H9 (cell line): ENCODE results near the gene UPK2. TPM values are rescaled to one million over a fixed set of nuclear protein-coding genes. Genes with fewer than 3 reads are reported as not detected.

Experiments
- DNase-seq: peaks from one replicate; pipeline ENCODE4 v3.0.0-alpha.2; 2017
- H2AFZ ChIP-seq: one replicate; pipeline ENCODE4 v1.6.1; 2013; ENCODE audit warnings: mild to moderate bottlenecking, low read length, control low read depth, moderate library complexity
- H2AK5ac ChIP-seq: 2 replicates; pipeline ENCODE4 v1.6.1; 2013; ENCODE audit warnings: low read length, control low read depth, mixed read lengths; ENCODE audit not compliant: insufficient read length
- H2BK120ac ChIP-seq: one replicate; pipeline ENCODE4 v1.6.1; 2013; ENCODE audit warnings: low read depth, mild to moderate bottlenecking, low read length, control low read depth, inconsistent platforms; ENCODE audit not compliant: poor library complexity, severe bottlenecking
- H2BK12ac ChIP-seq: 2 replicates; pipeline ENCODE4 v1.6.1; 2013; ENCODE audit warnings: low read length, control low read depth, mixed read lengths, low read depth; ENCODE audit not compliant: insufficient read length
- H2BK15ac ChIP-seq: 2 replicates; pipeline ENCODE4 v1.6.1; 2013; ENCODE audit warnings: low read depth, low read length, control low read depth
- H2BK20ac ChIP-seq: one replicate; pipeline ENCODE4 v1.6.1; 2013; ENCODE audit warnings: low read depth, mild to moderate bottlenecking, low read length, control low read depth, inconsistent platforms; ENCODE audit not compliant: poor library complexity, severe bottlenecking
- H2BK5ac ChIP-seq: 2 replicates; pipeline ENCODE4 v1.6.1; 2013; ENCODE audit warnings: low read length, control low read depth, mixed read lengths; ENCODE audit not compliant: insufficient read length
- H3K14ac ChIP-seq: 2 replicates; pipeline ENCODE4 v1.6.1; 2013; ENCODE audit warnings: low read length, control low read depth; ENCODE audit not compliant: insufficient read depth
- H3K18ac ChIP-seq: 2 replicates; pipeline ENCODE4 v1.6.1; 2013; ENCODE audit warnings: low read depth, mild to moderate bottlenecking, mixed read lengths, low read length, control low read depth; ENCODE audit not compliant: insufficient read length
- H3K23ac ChIP-seq: 2 replicates; pipeline ENCODE4 v1.6.1; 2013; ENCODE audit warnings: low read length, control low read depth, mixed read lengths, low read depth; ENCODE audit not compliant: insufficient read length
- H3K23me2 ChIP-seq: 2 replicates; pipeline ENCODE4 v1.6.1; 2013; ENCODE audit warnings: low read depth, mild to moderate bottlenecking, mixed read lengths, low read length, control low read depth; ENCODE audit not compliant: insufficient read length, poor library complexity, severe bottlenecking
- H3K27ac ChIP-seq: 2 replicates; pipeline ENCODE4 v1.5.1; 2013; ENCODE audit warnings: low read length, control low read depth, mixed read lengths, low read depth; ENCODE audit not compliant: insufficient read length
- H3K27me3 ChIP-seq: 2 replicates; pipeline ENCODE4 v1.6.1; 2013; ENCODE audit warnings: low read length, control low read depth, inconsistent platforms; ENCODE audit not compliant: insufficient read depth
- H3K4ac ChIP-seq: 2 replicates; pipeline ENCODE4 v1.6.1; 2013; ENCODE audit warnings: low read depth, mild to moderate bottlenecking, control low read depth, inconsistent platforms, low read length, moderate library complexity
- H3K4me1 ChIP-seq: 2 replicates; pipeline ENCODE4 v1.6.1; 2013; ENCODE audit warnings: low read length, control low read depth, inconsistent platforms; ENCODE audit not compliant: insufficient read depth
- H3K4me2 ChIP-seq: 2 replicates; pipeline ENCODE4 v1.6.1; 2013; ENCODE audit warnings: low read length, control low read depth, mixed read lengths; ENCODE audit not compliant: insufficient read length, insufficient read depth
- H3K56ac ChIP-seq: 2 replicates; pipeline ENCODE4 v1.6.1; 2013; ENCODE audit warnings: low read depth, mild to moderate bottlenecking, mixed read lengths, low read length, control low read depth; ENCODE audit not compliant: insufficient read length
- H3K79me1 ChIP-seq: 2 replicates; pipeline ENCODE4 v1.6.1; 2013; ENCODE audit warnings: low read depth, mild to moderate bottlenecking, moderate library complexity, low read length, control low read depth, inconsistent platforms; ENCODE audit not compliant: insufficient read depth, poor library complexity, severe bottlenecking
- H3K79me2 ChIP-seq: 2 replicates; pipeline ENCODE4 v1.6.1; 2013; ENCODE audit warnings: low read length, control low read depth, inconsistent platforms; ENCODE audit not compliant: insufficient read depth
- H3K9ac ChIP-seq: 2 replicates; pipeline ENCODE4 v1.6.1; 2013; ENCODE audit warnings: low read length, control low read depth, mixed read lengths; ENCODE audit not compliant: insufficient read length; ENCODE audit errors: extremely low read depth
- H3K9me3 ChIP-seq: one replicate; pipeline ENCODE4 v1.6.1; 2013; ENCODE audit warnings: low read depth, low read length, inconsistent platforms; ENCODE audit not compliant: control insufficient read depth
- H3T11ph ChIP-seq: one replicate; pipeline ENCODE4 v1.6.1; 2013; ENCODE audit warnings: mild to moderate bottlenecking, low read length, control low read depth, inconsistent platforms
- H4K20me1 ChIP-seq: one replicate; pipeline ENCODE4 v1.6.1; 2013; ENCODE audit not compliant: control insufficient read depth, insufficient read length, insufficient read depth
- H4K5ac ChIP-seq: 2 replicates; pipeline ENCODE4 v1.6.1; 2013; ENCODE audit warnings: low read depth, mild to moderate bottlenecking, mixed read lengths, low read length, control low read depth; ENCODE audit not compliant: insufficient read length
- H4K8ac ChIP-seq: replicated peaks from 2 replicates; pipeline ENCODE4 v1.6.1; 2013; ENCODE audit warnings: low read length, control low read depth, mixed read lengths, low read depth; ENCODE audit not compliant: insufficient read length
- H4K91ac ChIP-seq: 2 replicates; pipeline ENCODE4 v1.6.1; 2013; ENCODE audit warnings: low read depth, mild to moderate bottlenecking, moderate library complexity, mixed read lengths, low read length, control low read depth; ENCODE audit not compliant: insufficient read length
- H3K27ac Mint-ChIP-seq, 3 experiments: 2 replicates in 2 of 3; 3 replicates in 1 of 3; pipeline ENCODE4 v1.8.0; 2020 to 2021; ENCODE audit warnings: mixed read lengths in 3 of 3, mild to moderate bottlenecking in 1 of 3, moderate library complexity in 1 of 3
- H3K27me3 Mint-ChIP-seq: 2 replicates; pipeline ENCODE4 v1.8.0; 2021; ENCODE audit warnings: low read depth, mild to moderate bottlenecking, moderate library complexity, mixed read lengths
- H3K36me3 Mint-ChIP-seq, 3 experiments: 2 replicates in 2 of 3; 3 replicates in 1 of 3; pipeline ENCODE4 v1.8.0; 2020 to 2021; ENCODE audit warnings: low read depth in 3 of 3, mixed read lengths in 3 of 3; ENCODE audit not compliant: insufficient read depth in 1 of 3
- H3K4me1 Mint-ChIP-seq, 2 experiments: 2 replicates each; pipeline ENCODE4 v1.8.0; 2020; ENCODE audit warnings: mixed read lengths in 2 of 2
- H3K4me3 Mint-ChIP-seq, 2 experiments: 2 replicates in 1 of 2; 3 replicates in 1 of 2; pipeline ENCODE4 v1.8.0; 2020 to 2021; ENCODE audit warnings: mild to moderate bottlenecking in 2 of 2, mixed read lengths in 2 of 2, moderate library complexity in 1 of 2
- H3K9me3 Mint-ChIP-seq, 2 experiments: 2 replicates in 1 of 2; 3 replicates in 1 of 2; pipeline ENCODE4 v1.8.0; 2020; ENCODE audit warnings: mild to moderate bottlenecking in 2 of 2, mixed read lengths in 2 of 2, moderate library complexity in 1 of 2
- WGBS: extraction: QIAGEN DNeasy Blood & Tissue Kit; methylation state at CpG from one replicate; pipeline ENCODE4 v1.1.7; 2013; ENCODE audit warnings: missing lambda C conversion rate, low lambda C conversion rate, mixed read lengths; ENCODE audit not compliant: insufficient read length; ENCODE audit errors: extremely low coverage; 5-methylcytosine and 5-hydroxymethylcytosine counted together
- total RNA-seq: library from RNA; stranded (reverse); gene quantifications from 2 replicates; pipeline ENCODE4 v1.2.1, GENCODE V29; 2021
- TF ChIP-seq, protein P1 (sequence below): fragments of 200-600 bp; sonication (generic); conservative IDR thresholded peaks from 3 replicates; pipeline ENCODE4 v1.8.0; 2021; ENCODE audit warnings: antibody characterized with exemption, mild to moderate bottlenecking

The UPK2 gene
- total RNA-seq, 1 experiment from 2014 or later: 0.33 TPM

- no peaks in the 10 kb centered on the region for H3K9me3 Mint-ChIP-seq
- no peak overlapping the region for H3K56ac ChIP-seq
- no peak overlapping the region for H2AFZ ChIP-seq
Observed at GRCh38 chr11:118961189-118961588, 5.1 kb downstream of the UPK2 start.

More at GRCh38 chr11:118961189-118961588, 5.1 kb downstream of the UPK2 start:
- H3K9me3 ChIP-seq: no peaks in the 10 kb centered on the region
- no peaks in the 10 kb centered on the region for H3K23me2 ChIP-seq
- no peaks in the 10 kb centered on the region for H4K20me1 ChIP-seq
- H2BK12ac ChIP-seq: no peak overlapping the region
- H3K18ac ChIP-seq: no peak overlapping the region
- H3K4ac ChIP-seq: no peak overlapping the region
- no peak overlapping the region for H2BK120ac ChIP-seq
- H3K79me2 ChIP-seq: no peaks in the 10 kb centered on the region
- TF ChIP-seq, protein P1, sequence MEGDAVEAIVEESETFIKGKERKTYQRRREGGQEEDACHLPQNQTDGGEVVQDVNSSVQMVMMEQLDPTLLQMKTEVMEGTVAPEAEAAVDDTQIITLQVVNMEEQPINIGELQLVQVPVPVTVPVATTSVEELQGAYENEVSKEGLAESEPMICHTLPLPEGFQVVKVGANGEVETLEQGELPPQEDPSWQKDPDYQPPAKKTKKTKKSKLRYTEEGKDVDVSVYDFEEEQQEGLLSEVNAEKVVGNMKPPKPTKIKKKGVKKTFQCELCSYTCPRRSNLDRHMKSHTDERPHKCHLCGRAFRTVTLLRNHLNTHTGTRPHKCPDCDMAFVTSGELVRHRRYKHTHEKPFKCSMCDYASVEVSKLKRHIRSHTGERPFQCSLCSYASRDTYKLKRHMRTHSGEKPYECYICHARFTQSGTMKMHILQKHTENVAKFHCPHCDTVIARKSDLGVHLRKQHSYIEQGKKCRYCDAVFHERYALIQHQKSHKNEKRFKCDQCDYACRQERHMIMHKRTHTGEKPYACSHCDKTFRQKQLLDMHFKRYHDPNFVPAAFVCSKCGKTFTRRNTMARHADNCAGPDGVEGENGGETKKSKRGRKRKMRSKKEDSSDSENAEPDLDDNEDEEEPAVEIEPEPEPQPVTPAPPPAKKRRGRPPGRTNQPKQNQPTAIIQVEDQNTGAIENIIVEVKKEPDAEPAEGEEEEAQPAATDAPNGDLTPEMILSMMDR: no peak
- H2BK20ac ChIP-seq: no peak overlapping the region
- no CpG with 5 or more reads among the region's 5 CpGs for WGBS
- H3K27me3 Mint-ChIP-seq: peaks cover 15% of the 10 kb centered on the region
- no peak overlapping the region for H2AK5ac ChIP-seq
- H3K4me2 ChIP-seq: no peak overlapping the region
- no peak overlapping the region for H3K9ac ChIP-seq
- no peaks in the 10 kb centered on the region for H3K79me1 ChIP-seq
- no peak overlapping the region for H3K27ac ChIP-seq
- H3K4me1 ChIP-seq: no peaks in the 10 kb centered on the region
- no peak overlapping the region for H3K23ac ChIP-seq
- H3K4me1 Mint-ChIP-seq: peaks cover 6% of the 10 kb centered on the region in 2 experiments
- H4K5ac ChIP-seq: no peak overlapping the region
- no peak overlapping the region for H3T11ph ChIP-seq
- no peak overlapping the region for H2BK5ac ChIP-seq
- DNase-seq: no peak
- H4K8ac ChIP-seq: no peak overlapping the region
- no peak overlapping the region for H3K14ac ChIP-seq
- H4K91ac ChIP-seq: no peak overlapping the region
- no peak overlapping the region for H3K27ac Mint-ChIP-seq
- H2BK15ac ChIP-seq: no peak overlapping the region
- no peak overlapping the region for H3K4me3 Mint-ChIP-seq
- H3K36me3 Mint-ChIP-seq: no peaks in the 10 kb centered on the region
- H3K27me3 ChIP-seq: no peaks in the 10 kb centered on the region
